GM23338 (cell line): ENCODE results near the gene PSMG1.

ENCODE experiments used
- EZH2 ChIP-seq: fragments of 200-600 bp; sonication (generic); IDR thresholded peaks from one replicate; pipeline ENCODE4 v1.8.0; 2017; ENCODE audit warnings: antibody characterized with exemption, mild to moderate bottlenecking, low read depth; ENCODE audit not compliant: unreplicated experiment
- JUNB ChIP-seq: IDR thresholded peaks from one replicate; pipeline ENCODE4 v1.6.1; 2016; ENCODE audit warnings: antibody characterized with exemption; ENCODE audit not compliant: unreplicated experiment
- TF ChIP-seq, protein P1 (sequence below), 2 experiments: fragments of 200-600 bp in 1 of 2; sonication (generic) in 1 of 2; conservative IDR thresholded peaks; 2 replicates each; pipeline versions ENCODE4 v1.5.1 to v1.6.1; 2016 to 2017; ENCODE audit warnings: antibody characterized with exemption in 2 of 2, low read depth in 2 of 2, mild to moderate bottlenecking in 2 of 2, moderate library complexity in 1 of 2
- TF ChIP-seq, protein P2 (sequence below): IDR thresholded peaks from one replicate; pipeline ENCODE4 v1.6.1; 2018; ENCODE audit warnings: antibody characterized with exemption; ENCODE audit not compliant: unreplicated experiment

DNA sequence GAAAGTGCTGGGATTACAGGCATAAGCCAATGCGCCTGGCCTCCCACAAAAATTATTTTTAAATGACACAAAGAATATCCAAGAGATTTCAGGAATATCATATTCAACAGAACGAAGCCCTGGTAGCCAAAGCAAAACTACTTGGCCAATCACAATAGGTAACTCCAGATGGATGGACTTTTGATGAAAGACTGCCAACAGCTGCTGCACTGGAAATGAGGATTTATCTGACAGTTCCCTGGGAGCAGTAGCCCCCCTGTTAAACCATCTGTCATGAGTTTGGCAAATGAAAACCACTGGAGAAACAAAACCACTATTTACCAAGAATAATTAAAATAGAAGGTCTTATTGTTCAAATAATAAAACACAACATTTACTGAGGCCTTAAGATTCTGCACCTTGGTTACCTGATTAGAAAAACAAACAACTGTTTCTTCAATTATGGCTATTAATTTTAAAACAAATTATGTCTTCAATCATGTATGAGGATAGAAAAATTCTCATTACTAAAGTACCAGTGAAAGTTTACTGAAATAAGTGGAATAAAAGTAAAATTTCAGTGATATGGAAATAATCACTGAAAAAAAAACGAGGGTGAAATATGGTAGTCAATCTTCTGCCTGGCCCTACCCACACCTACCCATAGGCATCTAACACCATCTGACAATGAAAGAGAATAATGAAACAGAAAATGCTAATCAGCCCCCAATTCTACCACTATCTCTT, 34.3 kb upstream of the PSMG1 start:
- TF ChIP-seq, protein P1, sequence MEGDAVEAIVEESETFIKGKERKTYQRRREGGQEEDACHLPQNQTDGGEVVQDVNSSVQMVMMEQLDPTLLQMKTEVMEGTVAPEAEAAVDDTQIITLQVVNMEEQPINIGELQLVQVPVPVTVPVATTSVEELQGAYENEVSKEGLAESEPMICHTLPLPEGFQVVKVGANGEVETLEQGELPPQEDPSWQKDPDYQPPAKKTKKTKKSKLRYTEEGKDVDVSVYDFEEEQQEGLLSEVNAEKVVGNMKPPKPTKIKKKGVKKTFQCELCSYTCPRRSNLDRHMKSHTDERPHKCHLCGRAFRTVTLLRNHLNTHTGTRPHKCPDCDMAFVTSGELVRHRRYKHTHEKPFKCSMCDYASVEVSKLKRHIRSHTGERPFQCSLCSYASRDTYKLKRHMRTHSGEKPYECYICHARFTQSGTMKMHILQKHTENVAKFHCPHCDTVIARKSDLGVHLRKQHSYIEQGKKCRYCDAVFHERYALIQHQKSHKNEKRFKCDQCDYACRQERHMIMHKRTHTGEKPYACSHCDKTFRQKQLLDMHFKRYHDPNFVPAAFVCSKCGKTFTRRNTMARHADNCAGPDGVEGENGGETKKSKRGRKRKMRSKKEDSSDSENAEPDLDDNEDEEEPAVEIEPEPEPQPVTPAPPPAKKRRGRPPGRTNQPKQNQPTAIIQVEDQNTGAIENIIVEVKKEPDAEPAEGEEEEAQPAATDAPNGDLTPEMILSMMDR (conservative IDR thresholded peaks at IDR 0.05; ENCODE audit: low read depth in 2 of 2): no peak
- no peak for TF ChIP-seq EZH2
- TF ChIP-seq, protein P2, sequence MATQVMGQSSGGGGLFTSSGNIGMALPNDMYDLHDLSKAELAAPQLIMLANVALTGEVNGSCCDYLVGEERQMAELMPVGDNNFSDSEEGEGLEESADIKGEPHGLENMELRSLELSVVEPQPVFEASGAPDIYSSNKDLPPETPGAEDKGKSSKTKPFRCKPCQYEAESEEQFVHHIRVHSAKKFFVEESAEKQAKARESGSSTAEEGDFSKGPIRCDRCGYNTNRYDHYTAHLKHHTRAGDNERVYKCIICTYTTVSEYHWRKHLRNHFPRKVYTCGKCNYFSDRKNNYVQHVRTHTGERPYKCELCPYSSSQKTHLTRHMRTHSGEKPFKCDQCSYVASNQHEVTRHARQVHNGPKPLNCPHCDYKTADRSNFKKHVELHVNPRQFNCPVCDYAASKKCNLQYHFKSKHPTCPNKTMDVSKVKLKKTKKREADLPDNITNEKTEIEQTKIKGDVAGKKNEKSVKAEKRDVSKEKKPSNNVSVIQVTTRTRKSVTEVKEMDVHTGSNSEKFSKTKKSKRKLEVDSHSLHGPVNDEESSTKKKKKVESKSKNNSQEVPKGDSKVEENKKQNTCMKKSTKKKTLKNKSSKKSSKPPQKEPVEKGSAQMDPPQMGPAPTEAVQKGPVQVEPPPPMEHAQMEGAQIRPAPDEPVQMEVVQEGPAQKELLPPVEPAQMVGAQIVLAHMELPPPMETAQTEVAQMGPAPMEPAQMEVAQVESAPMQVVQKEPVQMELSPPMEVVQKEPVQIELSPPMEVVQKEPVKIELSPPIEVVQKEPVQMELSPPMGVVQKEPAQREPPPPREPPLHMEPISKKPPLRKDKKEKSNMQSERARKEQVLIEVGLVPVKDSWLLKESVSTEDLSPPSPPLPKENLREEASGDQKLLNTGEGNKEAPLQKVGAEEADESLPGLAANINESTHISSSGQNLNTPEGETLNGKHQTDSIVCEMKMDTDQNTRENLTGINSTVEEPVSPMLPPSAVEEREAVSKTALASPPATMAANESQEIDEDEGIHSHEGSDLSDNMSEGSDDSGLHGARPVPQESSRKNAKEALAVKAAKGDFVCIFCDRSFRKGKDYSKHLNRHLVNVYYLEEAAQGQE: no peak
- TF ChIP-seq JUNB: no peak
